Measurements from ENCODE around the gene HCAR2.

GRCh38 chr12:122743895-122744525 is 40.9 kb upstream of the HCAR2 start:
- TF ChIP-seq EZH2phosphoT487 (IDR thresholded peaks at IDR 0.05; ENCODE audit: low read depth, severe bottlenecking, unreplicated experiment) (no peak), CTCF (IDR thresholded peaks at IDR 0.05; ENCODE audit: poor library complexity) (no peak)
